ENCODE measurements around the gene CXCR5. TPM values are rescaled to one million over a fixed set of nuclear protein-coding genes. Genes with fewer than 3 reads are reported as not detected.

Gene CXCR5
- total and polyA plus RNA-seq, 2 of the 4 experiments (the other 2 are of a cell fraction): not detected

GRCh38 chr11:118878163-118878563, 5.5 kb upstream of the CXCR5 start:
- Histone ChIP-seq H3K56ac (ENCODE audit: extremely low read depth, insufficient read depth, low read length) (no peak overlapping the region), H3K18ac (ENCODE audit: low read depth, low read length) (no peak overlapping the region), H4K20me1 (ENCODE audit: insufficient read depth, low read length) (no peaks in the 10 kb centered on the region), H2AFZ (replicated peaks; ENCODE audit: low read length, poor library complexity) (no peak overlapping the region), H3K36me3 (ENCODE audit: control insufficient read depth, insufficient read depth, low read length) (no peaks in the 10 kb centered on the region), H3K4me3 (ENCODE audit: insufficient read depth, low read depth, low read length) (no peak overlapping the region), H3K9ac (ENCODE audit: low read depth, low read length) (no peak overlapping the region), H3K79me1 (ENCODE audit: low read depth in 1 of 2, low read length in 2 of 2) (no peaks in the 10 kb centered on the region), H2AK9ac (replicated peaks; ENCODE audit: low read depth, low read length, poor library complexity) (no peak overlapping the region), H2BK120ac (ENCODE audit: low read depth, low read length) (no peak overlapping the region), H3K9me3 (ENCODE audit: control insufficient read depth, insufficient read depth, low read length) (no peaks in the 10 kb centered on the region), H3K23ac (ENCODE audit: low read depth, low read length) (no peak overlapping the region), H2BK5ac (ENCODE audit: low read depth, low read length, poor library complexity, severe bottlenecking) (no peak overlapping the region), H3K4me1 (ENCODE audit: control insufficient read depth, insufficient read depth, low read length) (no peaks in the 10 kb centered on the region; the same call in 1 of the 2 replicates), H4K5ac (ENCODE audit: low read depth, low read length) (no peak overlapping the region), H3K27ac (ENCODE audit: insufficient read depth, low read length) (no peak overlapping the region), H2BK20ac (ENCODE audit: low read depth, low read length) (no peak overlapping the region), H3K4ac (ENCODE audit: low read depth, low read length) (no peak overlapping the region), H3K14ac (replicated peaks; ENCODE audit: low read depth, low read length) (no peak overlapping the region), H3K9me1 (ENCODE audit: insufficient read depth, low read length) (peaks cover 3% of the 10 kb centered on the region; the same call in 1 of the 2 replicates), H2AK5ac (ENCODE audit: low read depth, low read length) (no peak overlapping the region), H3K27me3 (ENCODE audit: control insufficient read depth, insufficient read depth, low read length) (peaks cover 2% of the 10 kb centered on the region), H4K8ac (ENCODE audit: low read depth in 2 of 2, low read length in 2 of 2) (no peak overlapping the region), H4K91ac (ENCODE audit: insufficient read depth, low read depth, low read length) (no peak overlapping the region), H3K4me2 (ENCODE audit: low read depth, low read length) (no peak overlapping the region), H2BK15ac (ENCODE audit: low read depth, low read length) (no peak overlapping the region)
- TF ChIP-seq BHLHE40 (IDR thresholded peaks at IDR 0.05; ENCODE audit: low read depth, low read length) (no peak), CEBPB (IDR thresholded peaks at IDR 0.05; ENCODE audit: low read depth, low read length) (no peak), MAFK (IDR thresholded peaks at IDR 0.05; ENCODE audit: low read depth, low read length) (no peak), CHD1 (IDR thresholded peaks at IDR 0.05; ENCODE audit: low read depth, low read length) (no peak), SMC3 (IDR thresholded peaks at IDR 0.05; ENCODE audit: low read depth, low read length) (no peak), USF2 (IDR thresholded peaks at IDR 0.05; ENCODE audit: low read depth, low read length) (no peak), RAD21 (IDR thresholded peaks at IDR 0.05; ENCODE audit: low read length) (no peak)
- in situ Hi-C loops (cut with MboI; ENCODE audit: low sequenced_read_pairs) (no loop called here), dilution Hi-C loops (cut with HindIII; ENCODE audit: low sequenced_read_pairs, unreplicated experiment) (no loop called here), intact Hi-C loops (cut with micrococcal nuclease) (no loop called here)
- ChIA-PET POLR2A (ENCODE audit: unreplicated experiment) (no interaction called here), CTCF (interaction anchor here (0.6 kb wide), 1 partner anchor 89 kb away, joined by 3 read pairs; no protein-coding TSS in a partner anchor)
- DNase-seq (no peak), ATAC-seq (ENCODE audit: low read depth) (no peak)
- no CpG with 5 or more reads among the region's 4 CpGs for WGBS, 2 experiments (ENCODE audit: extremely low coverage in 2 of 2, insufficient read length in 1 of 2)
- no TSS peak for BruUV-seq (replicated peaks)
